ENCODE measurements around the gene DGKB.

The DGKB gene

GRCh38 chr7:14859267-14859666, 43.3 kb downstream of the DGKB start:
- no peak for DNase-seq (ENCODE audit: low spot score)

GRCh38 chr7:14858866-14859265, 43.7 kb downstream of the DGKB start:
- no peak for DNase-seq (ENCODE audit: low spot score)

- DNase-seq (ENCODE audit: low spot score), result no peak
Observed at GRCh38 chr7:14858410-14858809, 44.1 kb downstream of the DGKB start.

GRCh38 chr7:14855033-14855794, 47.3 kb downstream of the DGKB start:
- no peak for DNase-seq (ENCODE audit: low spot score)

- no peak for DNase-seq (ENCODE audit: low spot score)
Observed at GRCh38 chr7:14854471-14854870, 48.1 kb downstream of the DGKB start.

- DNase-seq (ENCODE audit: low spot score), result no peak
Observed at GRCh38 chr7:14851610-14852009, 50.9 kb downstream of the DGKB start.

GRCh38 chr7:14850039-14850438, 52.5 kb downstream of the DGKB start:
- DNase-seq (ENCODE audit: low spot score), result no peak

- DNase-seq (ENCODE audit: low spot score), result no peak
Observed at GRCh38 chr7:14846405-14846804, 56.1 kb downstream of the DGKB start.

- DNase-seq (ENCODE audit: low spot score), result no peak
Observed at GRCh38 chr7:14843755-14844154, 58.8 kb downstream of the DGKB start.

GRCh38 chr7:14842523-14842922, 60.0 kb downstream of the DGKB start:
- DNase-seq (ENCODE audit: low spot score), result no peak

- no peak for DNase-seq (ENCODE audit: low spot score)
Observed at GRCh38 chr7:14841869-14842268, 60.7 kb downstream of the DGKB start.

- no peak for DNase-seq (ENCODE audit: low spot score)
Observed at GRCh38 chr7:14841086-14841485, 61.5 kb downstream of the DGKB start.

GRCh38 chr7:14839307-14839706, 63.2 kb downstream of the DGKB start:
- no peak for DNase-seq (ENCODE audit: low spot score)

- no peak for DNase-seq (ENCODE audit: low spot score)
Observed at GRCh38 chr7:14837216-14837615, 65.3 kb downstream of the DGKB start.

GRCh38 chr7:14836571-14837189, 65.9 kb downstream of the DGKB start:
- DNase-seq (ENCODE audit: low spot score), result no peak

- no peak for DNase-seq (ENCODE audit: low spot score)
Observed at GRCh38 chr7:14836006-14836405, 66.5 kb downstream of the DGKB start.

GRCh38 chr7:14835384-14835783, 67.2 kb downstream of the DGKB start:
- DNase-seq (ENCODE audit: low spot score), result no peak

- no peak for DNase-seq (ENCODE audit: low spot score)
Observed at GRCh38 chr7:14834883-14835282, 67.7 kb downstream of the DGKB start.

GRCh38 chr7:14834456-14834855, 68.1 kb downstream of the DGKB start:
- DNase-seq (ENCODE audit: low spot score), result no peak

- DNase-seq (ENCODE audit: low spot score), result no peak
Observed at GRCh38 chr7:14833707-14834106, 68.8 kb downstream of the DGKB start.

GRCh38 chr7:14828053-14828452, 74.5 kb downstream of the DGKB start:
- no peak for DNase-seq (ENCODE audit: low spot score)

GRCh38 chr7:14826426-14826825, 76.1 kb downstream of the DGKB start:
- no peak for DNase-seq (ENCODE audit: low spot score)

- no peak for DNase-seq (ENCODE audit: low spot score)
Observed at GRCh38 chr7:14825912-14826311, 76.6 kb downstream of the DGKB start.

GRCh38 chr7:14822481-14822854, 80.1 kb downstream of the DGKB start:
- no peak for DNase-seq (ENCODE audit: low spot score)
